ENCODE data around the gene TSEN15. TPM values are rescaled to one million over a fixed set of nuclear protein-coding genes. Genes with fewer than 3 reads are reported as not detected.
"Not testable (repeated sequence)": the region's sequence is repeated elsewhere in the genome, so short reads cannot be mapped to it uniquely, and the experiment has no call there.

The TSEN15 gene
- total RNA-seq, 1 donor from 2014 or later = 30.4 TPM

- no peak for DNase-seq
Measured at GRCh38 chr1:184053881-184054280, 2.4 kb downstream of the TSEN15 start.

DNA sequence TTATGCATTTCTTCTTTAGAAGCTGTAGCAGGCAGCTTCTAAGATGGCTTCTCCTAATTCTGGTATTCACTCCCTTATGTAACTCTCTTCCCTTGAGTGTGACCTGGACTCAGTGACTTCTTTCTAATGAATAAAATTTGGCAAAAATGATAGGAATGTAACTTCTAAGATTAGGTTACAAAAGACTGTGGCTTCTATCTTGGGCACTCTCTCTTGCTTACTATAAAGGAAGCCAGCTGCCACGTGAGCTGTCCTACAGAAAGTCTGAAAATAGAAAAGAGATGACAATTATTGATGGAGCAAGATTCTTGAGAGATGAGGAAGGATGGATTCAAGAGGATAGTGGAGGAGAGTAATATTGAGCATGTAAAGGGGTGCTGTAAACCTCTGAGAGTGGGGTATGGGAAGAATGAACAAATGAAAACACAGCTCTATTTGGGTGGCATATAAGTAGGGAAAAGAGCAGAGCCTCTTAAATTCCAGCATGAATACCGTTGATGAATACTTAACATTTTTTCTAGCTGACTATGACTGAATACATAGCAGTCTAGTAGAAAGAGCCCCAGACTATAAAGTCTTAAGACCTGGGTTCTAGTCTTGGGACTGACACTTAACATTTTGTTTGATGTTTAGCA lies 5.5 kb downstream of the TSEN15 start:
- no peak for DNase-seq

DNA sequence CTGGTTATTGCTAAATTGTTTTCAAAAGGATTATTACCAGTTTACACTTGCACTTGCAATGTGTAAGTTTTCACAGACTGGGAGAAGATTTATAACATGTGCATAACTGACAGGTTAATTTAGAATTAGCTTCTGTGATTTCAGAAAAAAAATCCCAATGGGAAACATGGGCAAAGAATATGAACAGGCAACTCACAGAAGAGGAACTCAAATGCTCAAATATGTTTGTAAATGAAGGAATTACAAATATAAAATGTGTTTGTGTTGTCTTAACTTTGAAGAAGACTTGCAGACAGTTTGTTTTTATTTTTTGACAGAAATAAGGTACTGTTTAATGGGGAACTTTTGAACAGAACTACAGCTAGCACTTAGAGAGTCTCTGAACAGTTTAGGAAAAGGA lies 8.4 kb downstream of the TSEN15 start:
- DNase-seq = no peak

GRCh38 chr1:184060316-184060715 lies 8.8 kb downstream of the TSEN15 start:
- no peak for DNase-seq

DNA sequence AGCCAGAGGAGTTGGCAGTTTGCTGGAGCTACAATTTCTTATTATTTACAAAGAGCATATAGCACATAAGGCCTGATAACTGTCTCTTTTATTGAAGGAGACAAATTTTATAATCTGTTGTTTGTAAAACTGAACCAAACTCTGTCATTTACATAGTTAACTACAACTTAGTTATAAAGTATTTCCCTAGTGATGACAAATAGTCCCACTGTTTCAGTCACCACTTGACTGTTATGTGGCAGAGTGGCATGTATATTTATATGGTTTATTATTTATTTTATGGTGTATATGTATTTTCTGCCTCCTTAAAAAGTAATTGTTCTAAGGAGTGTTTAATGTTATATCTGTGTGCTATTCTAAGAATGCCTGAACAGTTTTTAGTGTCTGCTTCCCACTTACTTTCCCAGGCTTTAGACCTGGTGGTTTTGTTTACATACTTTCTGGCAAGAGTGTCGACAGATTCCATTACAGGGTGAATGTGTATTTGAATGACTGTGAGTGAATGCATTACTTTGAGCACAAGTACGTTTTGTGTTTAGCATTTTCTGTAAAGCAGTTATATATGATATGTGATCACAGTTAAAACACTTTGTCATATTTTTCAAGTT lies 10.0 kb downstream of the TSEN15 start:
- no peak for DNase-seq

DNA sequence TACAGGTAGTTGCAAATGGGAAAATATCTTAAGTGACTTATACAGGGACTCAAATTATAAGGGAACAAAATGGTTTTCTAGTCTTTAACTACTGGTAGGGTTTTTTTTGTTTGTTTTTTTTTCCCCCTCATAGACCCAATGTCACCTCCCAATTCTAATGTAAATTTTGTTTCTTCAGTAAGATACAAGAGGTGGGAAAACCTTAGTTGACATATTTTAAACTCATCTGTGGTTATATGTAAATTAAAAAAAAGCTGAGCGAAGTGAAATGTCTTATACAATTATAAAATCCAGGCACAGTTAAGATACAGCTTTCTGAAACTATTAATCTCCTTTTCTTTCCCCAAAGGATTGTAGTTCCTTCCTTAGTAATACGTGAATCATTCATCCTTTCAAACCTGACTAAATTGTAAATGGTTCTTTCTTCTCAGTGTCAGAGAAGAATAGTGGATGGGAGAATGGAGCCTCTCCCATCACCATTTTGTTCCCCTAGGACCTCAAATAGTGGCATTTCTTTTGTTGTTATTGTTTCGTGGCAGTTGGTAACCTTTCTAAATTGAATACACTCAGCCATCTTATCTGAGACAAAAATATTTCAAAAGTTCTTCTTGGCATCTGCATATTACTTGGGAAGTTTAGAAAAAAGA lies 11.2 kb downstream of the TSEN15 start:
- DNase-seq = no peak

- DNase-seq = no peak
Measured at GRCh38 chr1:184065559-184065958, 14.0 kb downstream of the TSEN15 start.

- no peak for DNase-seq
Measured at GRCh38 chr1:184068354-184068753, 16.8 kb downstream of the TSEN15 start.

- DNase-seq = no peak
Measured at GRCh38 chr1:184069675-184070074, 18.1 kb downstream of the TSEN15 start.

DNA sequence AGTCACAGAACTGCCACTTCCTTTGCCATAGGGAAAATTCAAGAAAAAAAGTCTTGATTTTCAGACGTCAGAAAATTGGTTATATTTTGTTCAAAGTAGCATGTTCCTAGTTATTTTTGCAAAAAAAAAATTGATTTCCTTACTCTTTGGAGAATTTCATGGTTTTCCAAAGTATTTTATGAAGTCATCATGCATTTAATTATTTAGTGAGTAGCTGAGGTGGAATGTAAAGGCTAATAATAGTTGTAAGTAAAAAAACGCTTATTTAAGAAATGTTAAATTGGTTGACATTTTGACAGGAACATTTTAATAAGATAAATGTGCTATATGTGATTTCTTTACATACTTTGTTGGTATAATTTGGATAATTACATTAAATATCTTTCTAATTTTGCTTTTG lies 20.8 kb downstream of the TSEN15 start:
- no peak for DNase-seq

DNA sequence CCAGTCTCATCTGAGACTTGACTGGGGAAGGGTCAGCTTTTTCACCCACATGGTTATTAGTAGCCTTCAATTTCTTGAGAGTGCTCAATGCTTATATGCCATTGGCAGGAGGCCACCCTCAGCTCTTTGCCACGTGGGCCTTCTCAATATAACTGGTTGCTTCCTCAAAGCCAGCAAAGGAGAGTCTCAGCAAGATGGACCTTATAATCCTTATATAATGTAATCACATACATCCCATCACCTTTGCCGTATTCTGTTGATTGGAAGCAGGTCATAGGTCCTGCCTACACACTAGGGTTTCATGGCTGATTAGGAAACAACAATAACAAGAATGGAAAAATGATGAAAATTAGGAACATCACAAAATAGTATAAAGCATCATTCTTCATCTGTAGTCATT lies 22.9 kb downstream of the TSEN15 start:
- DNase-seq = no peak

GRCh38 chr1:184075055-184076029 lies 23.8 kb downstream of the TSEN15 start:
- DNase-seq = peak; percentile 2

- no peak for DNase-seq
Measured at GRCh38 chr1:184078564-184079249, 27.2 kb downstream of the TSEN15 start.

- DNase-seq = no peak
Measured at GRCh38 chr1:184080309-184080708, 28.8 kb downstream of the TSEN15 start.

DNA sequence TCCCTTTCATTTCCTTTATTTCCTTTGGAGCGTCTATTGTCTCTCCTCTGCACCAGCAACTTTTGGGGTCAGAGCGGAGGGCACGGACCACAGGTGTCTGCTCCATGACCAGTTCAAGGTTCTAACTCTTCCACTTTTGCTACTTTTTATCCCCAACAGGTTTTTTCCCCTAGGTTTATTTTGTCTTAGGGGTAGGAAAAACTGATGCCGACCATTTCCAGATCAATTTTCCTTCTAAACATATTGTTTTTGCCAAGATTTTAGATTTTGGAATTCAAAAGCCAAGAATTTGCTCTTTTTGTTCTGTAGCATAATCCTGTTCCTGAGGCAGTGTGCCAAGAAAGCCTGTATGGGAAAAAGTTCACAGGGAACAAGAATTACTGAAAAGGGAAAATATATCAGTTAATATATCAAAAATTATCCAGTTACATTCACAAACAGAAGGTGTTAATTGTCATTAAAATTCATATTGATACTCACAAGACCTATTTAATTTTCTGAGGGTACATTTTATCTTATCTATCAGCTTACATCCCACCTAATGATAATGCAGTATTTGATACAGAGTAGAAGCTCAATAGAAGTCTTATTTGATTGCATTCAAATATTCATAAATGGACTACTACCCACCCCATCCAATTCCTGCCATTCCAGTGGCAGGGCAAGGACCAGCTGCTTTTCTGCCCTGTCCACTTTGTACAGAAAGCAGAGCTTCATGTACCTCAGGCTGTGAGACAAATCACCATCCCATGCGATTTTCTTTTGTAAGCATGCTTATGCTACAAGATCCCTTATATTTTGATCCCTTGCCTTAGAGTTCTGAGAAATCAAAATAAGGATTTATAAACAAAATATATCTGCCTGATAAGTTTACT lies 31.2 kb downstream of the TSEN15 start:
- DNase-seq = no peak

DNA sequence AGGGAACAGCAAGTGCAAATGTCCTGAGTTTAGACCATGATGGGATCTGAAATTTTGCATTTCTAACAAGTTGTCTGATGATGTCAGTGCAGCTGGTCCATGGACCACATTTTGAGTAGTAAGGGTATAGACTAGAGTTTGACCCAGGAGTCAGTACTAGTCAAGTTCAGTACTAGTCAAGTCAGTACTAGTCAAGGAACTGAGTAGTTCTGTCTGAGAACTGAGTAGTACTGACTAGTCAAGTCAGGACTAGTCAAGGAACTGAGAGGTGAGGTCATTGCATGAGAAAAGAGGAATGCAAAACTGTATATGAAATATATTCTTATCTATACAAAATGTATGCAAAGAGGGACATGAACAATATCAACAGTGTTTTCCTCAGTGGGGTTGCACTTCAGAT lies 34.1 kb downstream of the TSEN15 start:
- DNase-seq = no peak

GRCh38 chr1:184088037-184088436 lies 36.5 kb downstream of the TSEN15 start:
- DNase-seq = no peak

DNA sequence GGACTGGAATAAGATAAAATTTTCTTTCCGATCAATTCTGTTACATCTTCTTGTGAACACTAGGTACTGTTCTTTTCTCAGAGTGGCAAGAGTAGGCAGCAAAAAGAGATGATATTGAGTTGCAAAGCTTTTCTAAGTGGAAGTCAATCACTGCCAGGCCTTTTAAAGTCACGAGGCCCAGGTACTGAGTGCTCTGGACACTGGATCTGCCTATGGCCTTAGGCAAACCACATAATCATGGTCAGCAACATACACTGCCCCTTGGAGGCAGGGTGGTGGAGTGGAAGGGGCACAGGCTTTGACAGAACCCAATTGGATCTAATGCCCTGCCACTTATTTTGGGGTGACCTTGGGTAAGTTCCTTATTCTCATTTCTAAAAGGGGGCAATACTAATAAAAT lies 41.5 kb downstream of the TSEN15 start:
- no peak for DNase-seq

DNA sequence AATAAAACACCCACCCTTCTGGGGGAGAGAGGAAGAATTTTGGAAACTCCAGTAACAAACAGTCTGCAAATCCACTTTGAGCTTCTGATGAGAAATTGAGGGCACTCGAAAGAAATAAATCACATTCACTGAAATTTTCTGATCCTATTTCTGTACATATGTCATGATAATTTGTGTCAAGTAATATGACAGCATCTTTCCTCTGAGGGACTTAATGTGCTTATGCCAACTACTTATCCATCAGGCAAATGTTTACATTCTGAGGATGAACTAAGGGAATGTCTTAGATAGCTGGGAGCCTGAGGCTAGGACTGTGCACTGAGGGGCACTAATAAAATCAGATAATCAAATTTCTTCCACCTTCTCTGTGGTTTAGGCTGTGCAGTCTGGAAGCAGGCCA lies 44.5 kb downstream of the TSEN15 start:
- no peak for DNase-seq

GRCh38 chr1:184096580-184096979 lies 45.0 kb downstream of the TSEN15 start:
- not testable (repeated sequence) for DNase-seq

- no peak for DNase-seq
Measured at GRCh38 chr1:184101141-184101540, 49.6 kb downstream of the TSEN15 start.

Measured in occipital lobe (tissue), 2 donors.